Body of pancreas (tissue), 4 donors: ENCODE data around the gene TTLL11.

ENCODE experiments used
- POLR2A ChIP-seq, 3 donors: fragments of 450-650 bp; IDR thresholded peaks; one replicate each; pipeline ENCODE4 v1.6.1; 2016; ENCODE audit warnings: antibody characterized with exemption in 3 of 3, mild to moderate bottlenecking in 2 of 3
- TF ChIP-seq, protein P1 (sequence below), 7 experiments: fragments of 450-650 bp in 4 of 7; fragments of 200-600 bp in 3 of 7; sonication (generic) in 3 of 7; IDR thresholded peaks; one replicate each; pipeline ENCODE4 v1.5.1; 2016 to 2019; ENCODE audit warnings: antibody characterized with exemption in 7 of 7

- TF ChIP-seq, protein P1, sequence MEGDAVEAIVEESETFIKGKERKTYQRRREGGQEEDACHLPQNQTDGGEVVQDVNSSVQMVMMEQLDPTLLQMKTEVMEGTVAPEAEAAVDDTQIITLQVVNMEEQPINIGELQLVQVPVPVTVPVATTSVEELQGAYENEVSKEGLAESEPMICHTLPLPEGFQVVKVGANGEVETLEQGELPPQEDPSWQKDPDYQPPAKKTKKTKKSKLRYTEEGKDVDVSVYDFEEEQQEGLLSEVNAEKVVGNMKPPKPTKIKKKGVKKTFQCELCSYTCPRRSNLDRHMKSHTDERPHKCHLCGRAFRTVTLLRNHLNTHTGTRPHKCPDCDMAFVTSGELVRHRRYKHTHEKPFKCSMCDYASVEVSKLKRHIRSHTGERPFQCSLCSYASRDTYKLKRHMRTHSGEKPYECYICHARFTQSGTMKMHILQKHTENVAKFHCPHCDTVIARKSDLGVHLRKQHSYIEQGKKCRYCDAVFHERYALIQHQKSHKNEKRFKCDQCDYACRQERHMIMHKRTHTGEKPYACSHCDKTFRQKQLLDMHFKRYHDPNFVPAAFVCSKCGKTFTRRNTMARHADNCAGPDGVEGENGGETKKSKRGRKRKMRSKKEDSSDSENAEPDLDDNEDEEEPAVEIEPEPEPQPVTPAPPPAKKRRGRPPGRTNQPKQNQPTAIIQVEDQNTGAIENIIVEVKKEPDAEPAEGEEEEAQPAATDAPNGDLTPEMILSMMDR (IDR thresholded peaks at IDR 0.05), result no peak
- TF ChIP-seq POLR2A (IDR thresholded peaks at IDR 0.05), result no peak
Observed at GRCh38 chr9:122059214-122059954, 33.7 kb downstream of the TTLL11 start.
